HK-2 (cell line): ENCODE data around the gene CTDSP2.
"Not testable (repeated sequence)": the region's sequence is repeated elsewhere in the genome, so short reads cannot be mapped to it uniquely, and the experiment has no call there.

Experiments used
- DNase-seq: peaks from one replicate; pipeline ENCODE4 v3.0.0-alpha.2; 2018; ENCODE audit not compliant: unreplicated experiment

The CTDSP2 gene

DNA sequence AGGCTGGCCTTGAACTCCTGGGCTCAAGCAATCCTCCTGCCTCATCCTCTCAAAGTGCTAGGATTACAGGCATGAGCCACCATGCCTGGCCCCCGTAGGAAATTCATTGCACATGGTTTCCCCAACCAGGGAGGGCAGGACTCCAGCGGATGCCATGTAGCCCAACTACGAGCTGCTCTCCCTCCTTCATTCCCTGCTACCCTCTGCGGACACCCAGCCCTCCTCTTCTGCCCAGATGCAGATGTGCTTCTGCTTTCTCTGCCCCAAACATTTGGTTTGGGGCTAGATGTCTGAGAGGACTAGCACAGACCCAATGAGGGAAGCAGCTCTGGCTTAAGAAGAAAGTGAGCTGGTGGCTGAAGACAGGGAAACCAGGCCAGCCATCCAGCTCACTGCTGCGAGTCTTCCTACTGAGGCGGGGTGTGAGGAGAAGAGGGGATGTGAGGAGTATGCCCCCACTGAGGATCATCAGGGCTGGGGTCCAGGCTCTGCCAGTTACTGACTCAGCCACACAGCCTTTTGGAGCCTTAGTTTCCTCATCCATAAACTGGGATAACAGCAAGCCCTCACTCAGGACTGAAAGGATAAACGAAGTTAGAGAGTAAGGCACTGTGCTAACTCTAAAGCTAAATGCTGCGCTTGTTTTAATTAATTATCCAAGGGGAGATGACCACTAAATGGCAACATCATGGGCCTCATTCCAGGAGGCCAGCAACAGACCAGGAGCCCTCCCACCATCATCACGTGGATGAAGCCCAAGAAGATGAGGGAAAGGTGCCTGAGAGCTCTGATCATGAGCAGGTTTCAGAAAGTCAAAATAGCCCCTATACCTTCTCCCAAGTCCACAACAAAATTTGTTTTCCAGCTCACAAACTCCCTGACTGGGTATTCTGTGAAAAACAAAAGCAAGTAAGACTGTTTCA, 10.9 kb downstream of the CTDSP2 start:
- DNase-seq = no peak

DNA sequence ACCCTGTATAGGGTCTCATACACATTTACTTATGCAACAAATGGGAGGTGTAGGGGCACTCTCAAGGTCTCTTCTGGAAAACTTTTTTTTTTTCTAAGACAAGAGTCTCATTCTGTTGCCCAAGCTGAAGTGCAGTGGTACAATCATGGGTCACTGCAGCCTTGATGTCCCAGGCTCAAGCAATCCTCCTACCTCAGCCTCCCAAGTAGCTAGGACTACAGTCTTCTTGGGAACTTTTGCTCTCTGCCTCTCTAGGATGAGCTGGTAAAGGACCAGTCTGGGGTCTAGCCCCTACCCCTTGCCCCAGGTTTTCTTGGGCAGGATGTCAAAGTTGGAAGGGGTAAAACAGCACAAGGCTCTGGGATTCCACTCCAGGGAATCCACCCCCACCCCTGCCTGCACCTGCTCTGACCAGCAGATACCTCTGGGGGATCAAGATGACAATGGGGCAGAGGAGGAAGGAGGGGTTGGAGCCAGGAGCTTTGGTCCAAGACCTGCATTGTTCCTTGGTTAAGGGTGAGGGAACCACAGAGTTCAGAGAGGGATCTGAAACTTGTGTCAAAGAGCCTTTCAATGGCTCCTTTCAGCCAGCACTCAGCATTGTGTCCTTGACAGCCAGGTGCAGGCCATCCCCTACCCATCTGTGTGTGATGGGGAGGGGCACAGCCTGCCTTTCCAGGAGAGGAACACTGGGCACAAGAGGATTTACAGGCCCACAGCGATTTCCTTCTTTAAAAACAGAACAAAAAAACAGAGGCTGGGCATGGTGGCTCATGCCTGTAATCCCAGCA, 12.2 kb downstream of the CTDSP2 start:
- DNase-seq = no peak

DNA sequence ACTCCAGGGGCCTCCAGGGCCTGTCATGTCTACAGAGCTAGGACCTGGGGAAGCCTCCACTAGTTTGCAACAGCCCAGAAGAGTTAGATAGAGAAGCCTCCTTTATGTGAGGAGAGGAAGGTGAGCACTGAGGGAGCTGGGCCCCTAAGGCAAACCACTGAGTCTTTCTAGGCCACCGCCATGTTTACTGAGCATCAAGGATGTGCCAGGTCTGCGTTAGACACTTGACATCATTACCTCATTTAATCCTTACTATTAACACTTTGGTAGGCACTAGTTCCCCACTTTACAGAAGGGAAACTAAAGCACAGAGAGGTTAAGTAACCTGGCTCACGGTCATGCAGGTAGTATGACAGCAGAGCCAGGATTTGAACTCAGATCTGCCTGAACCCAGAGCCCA, 12.9 kb downstream of the CTDSP2 start:
- no peak for DNase-seq

DNA sequence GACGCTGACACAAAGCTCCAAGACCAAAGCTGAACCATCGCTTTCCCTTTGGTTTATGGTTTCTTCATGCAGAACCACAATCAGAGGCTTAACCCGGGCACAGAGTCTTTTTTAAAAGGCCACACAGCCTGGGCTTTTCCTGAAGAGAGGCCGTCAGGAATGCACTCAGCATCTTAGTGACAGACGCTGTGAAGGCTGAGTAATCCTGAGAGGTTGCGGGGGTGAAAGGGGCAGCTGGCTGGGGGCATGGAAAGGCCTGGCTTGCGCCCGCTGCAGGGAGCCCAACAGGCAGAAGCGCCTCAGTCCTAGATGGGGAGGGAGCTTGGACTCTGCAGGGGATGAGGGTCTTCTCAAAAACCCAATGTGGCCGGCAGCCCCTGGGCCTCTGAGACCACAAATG, 13.6 kb downstream of the CTDSP2 start:
- DNase-seq = peak; percentile 41

DNA sequence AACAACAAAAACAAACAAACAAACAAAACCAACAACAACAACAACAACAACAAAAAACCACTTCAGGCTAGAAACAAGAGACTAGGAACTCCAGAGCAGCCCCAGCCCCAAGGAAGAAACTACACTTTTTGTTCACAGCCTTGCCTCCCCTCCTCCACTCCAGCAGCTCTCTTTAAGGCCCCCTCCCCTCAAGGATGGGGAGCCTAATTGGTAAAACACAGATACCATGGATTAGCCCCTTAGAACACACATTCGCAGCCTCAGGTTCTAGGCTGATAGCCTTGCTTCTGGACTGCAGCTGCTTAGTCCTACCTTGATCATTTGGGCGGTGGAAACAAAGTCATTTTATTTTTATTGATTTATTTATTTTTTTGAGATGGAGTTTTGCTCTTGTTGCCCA, 16.1 kb downstream of the CTDSP2 start:
- no peak for DNase-seq

DNA sequence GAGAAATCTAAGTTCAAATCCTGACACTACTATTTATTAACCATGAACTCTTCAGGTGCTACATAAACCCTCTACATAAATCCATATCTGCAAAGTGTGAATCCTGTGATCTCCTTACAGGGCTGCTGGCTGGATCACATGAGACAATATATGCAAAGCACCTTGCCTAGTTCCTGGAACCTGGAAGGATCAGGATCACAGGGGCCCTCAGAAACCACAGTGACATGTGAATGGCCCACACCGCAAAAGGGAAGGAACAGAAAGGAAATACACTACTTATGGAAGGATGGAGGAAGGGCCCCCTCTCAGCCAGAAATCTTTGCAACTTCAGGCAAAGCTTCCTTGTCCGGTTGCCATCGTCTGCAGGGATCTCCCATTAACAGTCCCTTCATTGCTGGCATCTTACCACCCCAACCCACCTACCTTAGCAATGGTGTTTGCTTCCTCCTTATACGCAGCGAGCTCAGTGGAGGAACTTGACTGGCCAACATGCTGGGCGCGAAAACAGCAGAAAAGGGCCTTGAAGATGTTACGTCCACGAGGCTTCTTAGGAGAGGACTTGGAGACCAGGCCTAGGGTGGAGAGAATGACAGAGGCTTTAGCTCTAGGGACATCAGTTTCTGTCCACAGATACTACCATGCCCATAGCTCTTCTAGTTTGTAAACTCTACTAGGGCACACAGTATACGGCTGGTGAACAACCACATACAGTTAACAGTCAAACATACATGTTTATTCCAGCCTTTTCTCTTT, 17.3 kb downstream of the CTDSP2 start:
- no peak for DNase-seq

DNA sequence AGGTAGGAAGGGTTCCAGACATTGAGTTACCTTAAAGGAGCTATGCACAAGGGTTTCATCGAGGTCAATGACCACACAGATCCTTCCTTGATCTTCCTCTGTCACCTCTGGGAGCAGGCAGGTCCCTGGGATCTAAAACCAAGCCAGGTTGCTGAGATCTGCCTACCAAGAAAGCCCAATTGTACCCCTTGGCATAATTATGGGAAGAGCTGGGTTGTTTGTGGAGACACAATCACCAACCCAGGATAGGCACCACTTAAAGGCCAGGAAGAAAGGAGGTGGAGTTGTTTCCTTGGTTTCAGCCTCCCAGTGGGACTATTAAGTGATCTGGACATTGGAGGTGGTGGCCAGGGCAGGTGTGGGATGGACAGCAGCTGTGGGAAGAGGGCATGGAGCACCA, 19.6 kb downstream of the CTDSP2 start:
- DNase-seq = no peak

DNA sequence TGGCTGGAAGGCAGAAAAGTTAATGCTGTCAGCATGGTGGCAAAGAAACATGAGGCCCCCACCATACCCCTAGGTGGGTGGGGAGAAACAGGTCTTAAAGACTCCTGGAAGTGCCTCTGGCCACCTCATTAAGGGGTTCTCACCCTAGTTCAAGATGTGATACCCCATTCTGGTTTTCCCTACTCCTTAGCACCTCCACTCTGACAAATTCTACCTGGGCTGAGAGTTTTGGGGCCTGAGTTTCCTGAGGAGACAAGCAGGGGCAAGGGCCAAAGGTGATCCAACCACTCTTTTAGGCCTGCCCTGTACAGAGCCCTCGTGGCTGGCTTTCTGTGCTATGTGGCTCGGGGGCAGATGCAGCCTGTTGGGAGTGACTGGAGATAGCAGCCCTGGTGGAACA, 20.1 kb downstream of the CTDSP2 start:
- no peak for DNase-seq

DNA sequence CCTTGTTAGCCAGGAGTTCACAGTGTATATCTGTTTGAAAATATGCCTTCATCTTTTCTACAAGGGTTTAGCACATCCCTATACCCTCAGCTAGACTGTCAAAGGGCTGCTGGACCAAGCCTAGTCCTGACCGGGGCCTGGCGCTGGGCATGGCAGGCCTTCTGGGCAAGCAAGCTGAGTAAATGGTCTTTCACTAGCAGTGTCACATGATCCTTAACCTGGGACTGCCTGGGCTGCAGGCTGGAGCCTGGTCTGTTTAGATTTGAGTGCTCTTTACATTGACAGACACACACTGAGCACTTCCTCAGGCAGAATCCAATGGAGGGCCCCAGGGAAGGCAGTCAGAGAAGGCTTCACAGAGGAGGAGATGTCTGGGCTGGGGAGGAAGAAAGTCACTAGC, 21.1 kb downstream of the CTDSP2 start:
- no peak for DNase-seq

DNA sequence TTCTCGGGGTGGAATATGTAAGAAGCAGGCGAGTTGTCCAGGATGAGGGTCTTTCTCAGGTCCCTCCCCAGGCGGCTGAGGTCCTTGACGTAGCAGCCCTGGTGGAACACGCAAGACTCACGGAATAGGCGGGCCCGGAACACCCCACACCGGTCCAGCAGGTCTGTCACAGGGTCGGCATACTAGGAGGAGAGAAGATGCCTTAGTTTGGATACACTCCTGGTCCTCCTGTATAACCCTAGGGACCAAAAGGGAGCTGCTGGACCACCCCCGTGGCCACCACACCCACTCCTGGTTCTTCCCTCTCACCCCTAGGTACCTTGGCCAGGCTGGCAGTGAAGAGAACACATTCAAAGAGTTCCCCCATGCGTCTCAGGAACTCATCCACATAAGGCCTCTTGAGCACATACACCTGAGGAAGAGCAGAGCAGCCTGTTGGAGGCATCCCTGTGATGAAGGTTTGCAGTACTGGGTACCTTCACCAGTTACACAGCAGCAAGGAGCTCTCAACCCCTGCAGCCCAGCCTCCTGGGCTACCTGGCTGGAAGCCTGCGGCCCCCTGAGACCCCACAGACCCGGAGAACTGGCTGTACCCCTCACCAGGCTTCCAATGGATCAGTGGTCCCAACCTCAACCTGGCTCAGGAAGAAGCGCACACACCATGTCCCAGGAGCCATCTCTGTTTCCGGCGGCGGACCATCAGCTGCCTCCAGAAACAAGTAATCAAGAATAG, 22.5 kb downstream of the CTDSP2 start:
- DNase-seq = no peak

DNA sequence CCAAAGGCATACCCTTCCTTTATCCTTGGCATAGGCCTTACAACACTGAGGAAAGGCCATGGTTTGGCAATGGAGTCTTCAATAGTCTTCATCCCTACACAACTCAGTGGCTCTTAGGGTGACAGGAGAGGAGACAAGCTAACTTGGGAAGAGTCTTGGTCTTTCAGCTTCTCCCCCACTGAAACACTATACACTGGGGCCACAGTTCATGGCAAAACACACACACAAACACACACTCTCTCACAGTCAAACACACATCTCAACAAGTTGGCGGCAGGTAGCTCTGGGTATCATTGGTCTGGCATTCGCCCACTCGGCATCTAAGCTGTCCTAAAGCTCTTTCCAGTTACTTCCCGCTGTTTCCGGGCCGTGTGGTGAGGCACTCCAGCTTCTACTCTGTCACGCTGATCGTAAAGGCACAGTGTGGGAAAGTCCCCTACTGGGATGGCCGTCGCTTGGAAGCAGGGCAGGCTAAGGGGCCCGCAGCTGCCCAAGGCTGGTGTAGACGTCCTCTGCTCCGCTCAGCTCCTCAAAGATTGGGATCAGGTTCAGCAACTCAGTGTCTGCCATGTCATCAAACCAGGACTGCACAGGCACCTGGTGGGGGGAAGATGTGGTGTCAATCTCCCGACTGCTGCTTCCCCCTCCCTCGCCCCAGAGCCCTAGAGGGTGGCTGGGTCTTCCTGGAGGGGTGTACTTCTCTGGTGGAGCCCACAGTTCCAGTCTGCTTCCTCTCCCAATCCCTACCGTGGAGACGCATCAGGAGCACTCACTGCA, 23.2 kb downstream of the CTDSP2 start:
- no peak for DNase-seq

DNA sequence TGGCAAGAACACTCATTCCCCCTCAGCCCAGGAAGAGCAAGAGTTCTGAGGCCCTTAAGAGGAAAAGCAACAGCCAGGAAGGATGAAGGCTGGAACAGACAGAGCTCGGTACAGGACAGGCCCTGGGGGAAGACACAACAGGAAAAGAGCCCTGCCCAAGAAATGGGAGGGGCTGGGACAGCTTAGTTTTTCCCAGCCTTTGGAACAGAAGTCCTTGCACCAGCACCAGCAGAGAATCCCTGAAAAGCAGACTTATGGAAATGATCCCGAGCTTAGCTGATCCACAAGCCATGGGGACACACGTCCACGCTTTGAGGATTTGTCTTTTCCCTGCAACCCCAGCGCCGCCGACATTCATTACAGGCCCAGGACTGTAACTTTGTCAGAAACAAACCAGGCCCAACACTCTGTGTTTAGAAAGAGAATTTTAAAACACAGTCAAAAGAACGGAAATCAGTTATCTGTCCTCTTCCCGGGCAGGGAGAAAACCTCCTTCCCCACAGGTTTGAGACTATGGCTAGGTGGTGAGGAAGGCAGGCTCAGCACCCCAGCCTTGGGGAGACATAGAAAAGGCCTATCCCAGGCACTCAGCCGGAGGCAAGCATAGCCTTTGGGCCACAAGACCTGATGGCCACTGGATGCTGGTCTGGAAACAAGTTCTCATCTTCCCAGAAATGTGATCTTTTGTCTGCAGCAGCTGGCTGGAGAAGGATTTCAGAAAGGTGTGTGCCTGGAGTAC, 24.0 kb downstream of the CTDSP2 start:
- no peak for DNase-seq

DNA sequence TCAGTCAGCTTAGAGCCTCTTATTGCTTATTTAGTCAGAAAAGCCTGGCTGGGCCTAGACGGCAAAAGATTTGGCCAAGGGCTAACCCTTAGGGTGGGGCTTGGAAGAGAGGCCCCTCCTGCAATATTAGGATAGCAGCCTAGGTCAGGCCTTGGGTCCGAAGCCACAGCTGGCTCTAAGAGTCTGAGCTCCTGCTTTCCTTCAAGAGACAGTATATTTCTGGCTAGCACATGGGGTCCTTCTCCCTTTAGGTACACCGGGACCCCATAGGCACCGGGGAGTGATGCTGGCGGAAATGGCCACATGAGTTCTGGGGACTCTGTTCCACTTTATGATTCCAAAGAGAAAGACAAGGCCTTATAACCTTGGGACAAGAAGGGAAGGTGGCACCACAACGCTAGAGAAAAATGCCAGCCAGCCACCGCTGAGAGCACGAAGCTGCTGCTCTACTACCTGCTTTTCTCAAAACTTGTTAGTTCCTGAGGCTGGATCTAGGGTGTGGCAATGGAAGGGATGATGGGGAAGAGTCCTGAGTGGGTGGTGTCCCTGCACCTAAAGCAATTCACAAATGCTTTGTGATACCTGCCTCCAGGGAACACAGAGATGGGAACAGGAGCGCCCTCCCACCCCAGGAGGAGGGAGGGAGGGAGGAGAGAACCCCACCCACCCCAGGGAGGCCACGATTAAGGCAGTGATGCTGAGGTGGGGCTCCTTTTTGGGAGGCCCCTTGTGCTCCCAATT, 24.9 kb downstream of the CTDSP2 start:
- DNase-seq = no peak

DNA sequence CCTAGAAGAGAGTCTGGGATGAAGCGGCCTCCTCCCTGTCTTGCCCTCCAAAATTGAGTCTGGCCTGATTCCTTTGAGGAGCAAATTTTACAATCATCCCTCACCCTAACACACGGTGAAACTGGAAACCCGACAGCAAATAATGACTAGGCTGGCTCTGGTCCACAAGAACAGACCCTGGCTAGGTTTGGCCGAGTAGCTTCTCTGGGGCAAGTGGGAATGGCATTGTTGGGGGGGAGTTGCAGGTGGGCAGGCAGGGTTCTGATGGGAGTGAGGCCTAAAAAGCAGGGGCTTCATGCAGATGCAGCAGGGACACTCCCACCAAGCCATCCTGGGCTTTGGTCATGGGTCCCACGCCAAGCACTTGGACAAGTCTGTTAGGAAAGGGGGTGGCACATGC, 25.5 kb downstream of the CTDSP2 start:
- not testable (repeated sequence) for DNase-seq

DNA sequence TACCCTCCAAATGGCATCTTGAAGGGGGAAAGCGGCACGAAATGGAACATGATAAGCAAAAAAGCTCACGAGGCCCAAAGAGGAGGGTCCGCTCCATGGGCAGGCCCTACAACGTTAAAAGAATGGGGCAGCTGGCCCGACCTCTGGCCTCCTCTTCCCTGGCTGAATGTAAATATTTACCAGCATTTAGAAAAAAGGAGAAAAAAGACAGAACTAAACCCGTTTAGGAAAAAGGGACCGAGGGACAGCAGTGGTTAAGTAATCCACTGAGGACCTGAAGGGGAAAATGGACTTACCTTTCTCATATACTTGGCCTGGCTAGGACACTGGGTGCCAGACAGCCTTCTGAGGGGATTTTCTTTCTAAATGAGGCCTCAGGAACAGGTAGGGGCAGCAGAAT, 26.4 kb downstream of the CTDSP2 start:
- not testable (repeated sequence) for DNase-seq

DNA sequence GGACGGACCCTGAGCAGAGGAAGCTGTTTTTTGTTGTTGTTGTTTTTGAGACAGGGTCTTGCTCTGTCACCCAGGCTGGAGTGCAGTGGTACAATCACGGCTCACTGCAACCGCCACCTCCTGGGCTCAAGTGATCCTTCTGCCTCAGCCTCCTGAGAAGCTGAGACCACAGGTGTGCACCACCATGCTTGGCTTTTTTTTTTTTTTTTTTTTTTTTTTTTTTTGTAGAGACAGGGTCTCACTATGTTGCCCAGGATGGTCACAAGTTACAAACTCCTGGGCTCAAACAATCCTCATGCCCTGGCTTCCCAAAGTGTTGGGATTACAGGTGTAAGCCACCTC, 28.6 kb downstream of the CTDSP2 start:
- not testable (repeated sequence) for DNase-seq

DNA sequence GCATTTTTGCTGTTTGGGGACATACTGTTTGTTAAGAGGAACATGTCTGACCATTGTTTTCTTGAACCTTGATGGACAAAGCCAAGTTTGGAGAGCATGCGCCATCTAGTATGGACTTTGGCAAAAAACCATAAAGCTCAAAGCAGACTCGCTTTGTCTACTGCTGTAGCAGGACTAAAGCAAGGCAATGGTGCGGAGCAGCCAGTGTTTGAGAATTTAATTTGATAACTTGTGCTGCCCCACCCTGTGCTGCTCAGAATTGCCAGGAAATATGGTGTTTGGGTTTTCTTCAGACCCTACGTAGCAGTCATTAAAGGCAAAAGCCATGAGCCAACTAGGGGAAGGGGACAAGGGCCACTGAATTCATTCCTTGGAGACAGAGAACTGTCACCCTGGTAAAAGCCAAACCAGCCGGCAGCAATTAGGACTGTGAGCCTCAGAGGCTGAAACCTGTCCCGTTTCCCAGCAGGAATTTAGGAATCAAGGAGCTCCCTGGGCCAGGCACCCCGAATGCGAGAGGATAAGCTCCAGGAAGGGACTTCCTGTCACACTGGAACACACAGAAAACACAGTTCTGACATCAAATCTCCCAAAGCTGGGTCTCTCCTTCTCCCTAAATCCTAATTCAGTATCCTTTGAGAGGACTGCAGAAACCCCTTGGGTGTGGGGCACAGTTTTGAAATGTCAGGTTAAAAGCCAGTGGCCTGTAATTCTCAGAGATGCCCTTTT, 29.1 kb downstream of the CTDSP2 start:
- DNase-seq = no peak

DNA sequence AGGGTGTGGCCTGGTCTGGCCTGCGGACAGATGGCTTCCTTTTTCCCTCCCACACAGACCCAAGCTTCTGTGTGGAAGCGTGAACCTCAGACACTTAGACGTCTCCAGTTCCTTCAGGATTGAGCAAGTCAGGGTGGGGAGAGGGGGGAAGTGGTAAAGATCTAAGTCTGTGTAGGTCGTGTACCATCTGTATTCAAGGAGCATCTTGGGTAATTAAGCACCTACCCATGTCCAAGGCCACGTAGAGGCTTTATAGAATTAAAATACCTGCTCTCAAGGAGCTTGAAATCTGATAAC, 29.7 kb downstream of the CTDSP2 start:
- DNase-seq = no peak
